RCC 7860 (cell line): ENCODE results near the gene CXCL14.

Source experiments
- DNase-seq: peaks from one replicate; pipeline ENCODE4 v3.0.0-alpha.2; 2015; ENCODE audit warnings: low spot score
- FAIRE-seq: peaks from 2 replicates; lab custom pipeline; 2012; peaks lifted over from hg19 to GRCh38; lab: Jason Lieb, UNC

Gene CXCL14

GRCh38 chr5:135578685-135579341, at the start of gene CXCL14:
CXCL14 (minus strand) TSS chr5:135578991; CDS start chr5:135578778, 213 bp downstream.
- FAIRE-seq (no peak), DNase-seq (no peak)

GRCh38 chr5:135626636-135627035, 47.8 kb upstream of the CXCL14 start:
- no peak for DNase-seq
- FAIRE-seq: no peak

- no peak for FAIRE-seq
Measured at GRCh38 chr5:135625961-135626360, 47.2 kb upstream of the CXCL14 start.

GRCh38 chr5:135625486-135625885, 46.7 kb upstream of the CXCL14 start:
- DNase-seq (no peak), FAIRE-seq (no peak)

More at GRCh38 chr5:135625961-135626360, 47.2 kb upstream of the CXCL14 start:
- no peak for DNase-seq

GRCh38 chr5:135625061-135625460, 46.3 kb upstream of the CXCL14 start:
- DNase-seq (no peak), FAIRE-seq (no peak)

GRCh38 chr5:135623186-135623715, 44.5 kb upstream of the CXCL14 start:
- no peak for FAIRE-seq
- DNase-seq: no peak

GRCh38 chr5:135615581-135616260, 36.9 kb upstream of the CXCL14 start:
- DNase-seq (no peak), FAIRE-seq (no peak)

GRCh38 chr5:135615171-135615570, 36.4 kb upstream of the CXCL14 start:
- no peak for DNase-seq
- FAIRE-seq: no peak

GRCh38 chr5:135609981-135610380, 31.2 kb upstream of the CXCL14 start:
- FAIRE-seq (no peak), DNase-seq (no peak)

- no peak for FAIRE-seq
Measured at GRCh38 chr5:135608761-135609443, 30.1 kb upstream of the CXCL14 start.

GRCh38 chr5:135608361-135608760, 29.6 kb upstream of the CXCL14 start:
- DNase-seq: no peak
- FAIRE-seq: no peak

More at GRCh38 chr5:135608761-135609443, 30.1 kb upstream of the CXCL14 start:
- no peak for DNase-seq

GRCh38 chr5:135606431-135606830, 27.6 kb upstream of the CXCL14 start:
- DNase-seq (no peak), FAIRE-seq (no peak)

GRCh38 chr5:135605221-135605620, 26.4 kb upstream of the CXCL14 start:
- no peak for FAIRE-seq
- DNase-seq: no peak

- no peak for FAIRE-seq
- no peak for DNase-seq
Measured at GRCh38 chr5:135604056-135604455, 25.3 kb upstream of the CXCL14 start.

- FAIRE-seq (no peak), DNase-seq (no peak)
Measured at GRCh38 chr5:135602882-135603721, 24.3 kb upstream of the CXCL14 start.

- DNase-seq (no peak), FAIRE-seq (no peak)
Measured at GRCh38 chr5:135601466-135601865, 22.7 kb upstream of the CXCL14 start.

GRCh38 chr5:135600971-135601381, 22.2 kb upstream of the CXCL14 start:
- FAIRE-seq: no peak
- DNase-seq: peak; percentile 48

- DNase-seq (no peak), FAIRE-seq (no peak)
Measured at GRCh38 chr5:135600152-135600570, 21.4 kb upstream of the CXCL14 start.

GRCh38 chr5:135599421-135600151, 20.8 kb upstream of the CXCL14 start:
- DNase-seq (no peak), FAIRE-seq (no peak)
